ENCODE measurements around the gene GALNT10. TPM values are rescaled to one million over a fixed set of nuclear protein-coding genes. Genes with fewer than 3 reads are reported as not detected.

GALNT10 gene
- total RNA-seq, 1 experiment from 2014 or later, result 33.2 TPM

DNA sequence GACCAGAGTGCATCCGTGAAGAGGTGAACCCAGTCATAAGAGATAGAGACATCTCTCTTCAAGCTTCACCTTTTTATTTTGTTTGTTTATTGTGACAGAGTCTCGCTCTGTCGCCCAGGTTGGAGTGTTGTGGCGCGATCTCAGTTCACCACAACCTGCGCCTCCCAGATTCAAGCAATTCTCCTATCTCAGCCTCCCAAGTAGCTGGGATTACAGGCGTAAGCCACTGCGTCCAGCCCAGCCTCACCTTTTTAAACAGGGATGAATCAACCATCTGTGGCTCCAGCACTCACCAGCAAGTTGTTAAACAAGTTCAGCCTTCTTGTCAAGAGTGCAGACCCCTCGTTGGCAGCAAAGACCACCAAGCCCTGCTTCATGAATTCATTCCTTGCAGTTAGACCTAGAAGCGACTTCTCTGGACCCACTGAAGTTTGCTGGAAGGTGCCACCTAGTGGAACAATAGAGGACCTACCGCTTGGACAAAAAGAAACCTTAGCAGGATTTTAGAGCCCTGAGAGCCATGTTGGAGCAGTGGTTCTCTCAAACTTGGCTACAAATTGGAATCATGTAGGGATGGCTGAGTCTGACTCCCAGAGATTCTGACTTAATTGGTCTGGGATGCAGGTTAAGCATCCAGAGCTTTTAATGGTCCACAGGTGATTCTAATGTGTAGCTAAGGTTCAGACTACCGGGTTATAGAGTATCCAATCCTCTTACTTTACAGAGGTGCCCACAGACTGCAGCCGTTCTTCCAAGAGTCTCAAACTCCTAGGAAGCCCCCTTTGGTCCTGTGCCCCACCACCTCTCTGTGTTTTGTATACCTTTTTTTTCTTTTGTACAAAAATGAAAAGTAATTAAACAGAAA is 10.5 kb upstream of the GALNT10 start:
- peak; percentile 65 for DNase-seq (ENCODE audit: low spot score)

DNA sequence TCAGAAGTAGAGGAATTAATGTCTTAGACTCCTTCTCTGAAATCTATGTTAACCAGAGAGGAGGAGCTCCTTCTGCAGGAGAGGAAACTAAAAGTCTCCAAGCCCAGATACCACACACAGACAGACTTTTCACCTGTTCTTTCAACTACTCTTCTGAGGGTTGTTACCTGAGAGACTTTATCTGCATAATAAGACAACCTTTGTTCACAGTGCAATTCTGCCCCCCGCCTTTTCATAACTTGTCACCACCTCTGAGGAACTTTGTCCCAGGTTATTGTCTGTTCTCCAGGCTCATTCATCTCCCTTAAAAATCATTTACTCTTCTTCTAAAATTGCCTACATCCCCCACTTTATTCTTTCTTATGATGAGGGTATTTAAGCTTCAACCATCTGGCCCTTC is 9.4 kb upstream of the GALNT10 start:
- DNase-seq (ENCODE audit: low spot score), result no peak

DNA sequence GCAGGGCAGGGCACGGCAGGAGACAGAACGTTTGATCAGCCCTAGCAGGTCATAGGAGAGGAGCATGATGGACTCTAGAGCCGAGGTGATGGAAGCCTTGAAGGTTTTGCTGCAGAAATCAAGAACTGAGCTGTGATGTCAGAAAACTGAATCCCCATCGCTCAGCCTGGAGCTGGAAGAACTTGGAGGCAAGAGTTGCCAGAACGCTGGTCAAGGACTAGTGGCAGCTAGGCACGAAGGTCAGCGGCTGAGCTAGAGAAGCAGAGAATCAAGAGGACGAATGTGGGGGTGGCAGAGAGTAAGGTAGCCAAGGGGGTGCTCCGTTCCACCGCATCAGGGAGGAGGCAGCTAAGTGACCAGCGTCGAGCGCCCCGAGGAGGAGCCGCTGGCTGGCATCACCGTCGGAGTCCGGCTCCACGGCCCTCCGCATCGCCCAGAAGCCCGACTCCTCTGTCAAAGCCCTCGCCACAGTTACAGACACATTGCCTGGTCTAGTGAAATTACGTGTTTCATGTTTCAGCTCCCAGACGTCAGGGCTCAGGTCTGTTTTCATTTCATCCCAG is 1.2 kb upstream of the GALNT10 start:
- DNase-seq (ENCODE audit: low spot score), result no peak

DNA sequence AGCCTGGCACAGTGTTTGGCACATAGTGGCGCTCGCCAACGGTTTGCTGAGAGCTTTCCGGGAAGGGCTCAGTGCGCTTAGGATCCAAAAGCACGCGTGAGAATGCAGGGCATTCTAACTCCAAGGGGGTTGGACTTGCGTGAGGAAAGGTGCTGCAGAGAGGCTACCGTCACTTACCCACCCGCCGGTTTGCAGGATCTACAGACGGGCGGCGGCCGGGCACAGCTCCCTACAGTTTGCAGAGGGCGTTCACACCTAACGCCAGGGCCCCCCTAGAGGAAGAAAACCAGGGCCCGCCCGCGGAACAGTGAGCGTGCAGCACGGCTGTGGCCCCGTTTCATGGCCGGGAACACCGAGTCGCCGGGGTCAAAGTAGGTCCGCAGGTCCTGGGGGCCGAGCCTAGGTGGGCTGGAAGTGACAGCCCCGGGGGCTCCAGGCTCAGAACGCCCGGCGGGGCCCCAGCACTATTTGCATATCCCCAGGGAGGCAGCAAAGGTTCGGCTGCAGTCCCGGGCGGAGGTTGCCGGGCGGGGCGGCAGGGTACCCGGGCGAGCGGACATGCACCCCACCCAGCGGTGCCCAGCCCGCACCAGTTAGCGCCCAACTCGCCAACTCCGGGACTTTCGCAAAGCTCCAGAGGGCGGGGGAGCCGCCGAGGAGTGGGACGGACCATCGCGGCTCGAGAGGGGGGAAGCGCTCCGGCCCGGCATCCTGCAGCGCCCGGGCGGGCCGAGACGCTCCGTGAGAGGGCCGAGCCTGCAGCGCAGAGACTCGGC is 526 bp upstream of the GALNT10 start:
- peak; percentile 64 for DNase-seq (ENCODE audit: low spot score)

DNA sequence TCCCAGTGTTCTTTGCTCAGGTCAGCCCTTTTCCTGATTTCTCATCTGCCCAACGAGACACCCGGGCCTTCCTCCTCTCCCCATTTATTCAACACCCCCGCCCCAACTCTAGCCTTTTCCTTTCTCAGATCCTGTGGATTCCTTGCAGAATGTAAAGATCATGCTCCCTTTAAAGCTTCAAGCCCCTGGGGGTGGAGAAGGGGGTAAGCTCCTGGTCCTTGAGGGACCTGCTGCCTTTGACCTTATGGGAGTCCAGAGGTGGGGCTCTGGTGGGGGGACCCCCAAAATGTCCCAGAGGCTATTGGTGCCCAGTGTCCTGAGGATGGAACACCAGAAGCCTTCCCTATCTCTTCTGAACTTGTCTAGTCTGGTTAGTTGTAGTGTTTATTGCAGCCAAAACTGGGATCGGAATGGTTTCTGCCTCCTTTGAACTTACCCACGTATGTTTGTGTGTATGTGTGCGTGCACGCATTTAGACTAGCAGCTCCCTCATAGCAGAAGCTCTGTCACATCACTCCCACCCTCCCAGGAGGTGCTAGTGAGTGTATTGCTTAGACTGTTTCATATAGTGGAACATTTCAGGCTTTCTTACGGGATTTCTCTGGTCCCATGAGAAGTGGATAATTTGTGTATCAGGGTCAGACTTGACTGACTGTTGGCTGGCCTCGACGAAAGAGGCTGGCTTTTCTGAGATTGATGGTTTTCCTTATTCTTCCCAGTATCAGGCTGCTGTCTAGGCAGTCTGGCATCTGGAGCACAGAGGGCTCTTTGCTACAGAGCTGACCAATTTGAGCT is 1.1 kb downstream of the GALNT10 start:
- no peak for DNase-seq (ENCODE audit: low spot score)

DNA sequence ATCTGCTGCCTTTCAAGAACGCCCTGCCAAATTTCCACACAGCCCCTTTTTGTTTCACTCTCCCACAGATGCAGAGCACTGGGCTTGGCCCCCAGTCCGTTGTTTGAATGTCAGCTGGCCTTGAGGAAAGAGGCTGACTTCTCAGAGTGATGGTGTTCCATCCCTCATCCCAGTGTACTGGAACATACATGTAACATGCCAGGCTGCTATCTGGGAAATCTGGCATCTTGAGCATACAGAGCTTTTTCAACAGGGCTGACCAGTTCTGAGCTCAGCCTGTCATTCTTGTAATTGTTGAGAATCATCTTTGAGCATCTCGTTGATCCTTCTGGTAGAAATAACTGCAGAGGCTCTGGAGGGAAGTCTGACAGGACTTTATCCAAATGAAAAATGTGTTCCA is 2.8 kb downstream of the GALNT10 start:
- no peak for DNase-seq (ENCODE audit: low spot score)

DNA sequence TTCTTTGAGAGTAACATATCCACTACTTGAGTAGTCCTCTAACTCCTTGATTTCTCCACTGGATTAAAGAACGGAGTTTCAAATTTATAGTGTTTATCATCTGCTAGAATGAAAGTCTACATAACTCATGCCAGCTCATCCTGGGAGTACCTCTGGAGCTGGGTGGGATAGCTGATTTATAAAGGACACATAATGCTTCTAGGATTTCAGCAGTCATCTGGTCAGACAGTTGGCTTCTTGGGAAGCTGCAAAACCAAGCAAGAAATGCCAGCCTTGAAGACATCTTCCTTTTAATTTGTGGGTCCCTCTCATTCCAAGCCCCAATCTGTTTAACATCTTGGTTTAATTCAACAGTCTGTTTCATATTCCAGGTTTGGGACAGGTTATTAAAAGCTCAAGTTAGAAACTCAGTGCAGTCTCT is 3.2 kb downstream of the GALNT10 start:
- no peak for DNase-seq (ENCODE audit: low spot score)

DNA sequence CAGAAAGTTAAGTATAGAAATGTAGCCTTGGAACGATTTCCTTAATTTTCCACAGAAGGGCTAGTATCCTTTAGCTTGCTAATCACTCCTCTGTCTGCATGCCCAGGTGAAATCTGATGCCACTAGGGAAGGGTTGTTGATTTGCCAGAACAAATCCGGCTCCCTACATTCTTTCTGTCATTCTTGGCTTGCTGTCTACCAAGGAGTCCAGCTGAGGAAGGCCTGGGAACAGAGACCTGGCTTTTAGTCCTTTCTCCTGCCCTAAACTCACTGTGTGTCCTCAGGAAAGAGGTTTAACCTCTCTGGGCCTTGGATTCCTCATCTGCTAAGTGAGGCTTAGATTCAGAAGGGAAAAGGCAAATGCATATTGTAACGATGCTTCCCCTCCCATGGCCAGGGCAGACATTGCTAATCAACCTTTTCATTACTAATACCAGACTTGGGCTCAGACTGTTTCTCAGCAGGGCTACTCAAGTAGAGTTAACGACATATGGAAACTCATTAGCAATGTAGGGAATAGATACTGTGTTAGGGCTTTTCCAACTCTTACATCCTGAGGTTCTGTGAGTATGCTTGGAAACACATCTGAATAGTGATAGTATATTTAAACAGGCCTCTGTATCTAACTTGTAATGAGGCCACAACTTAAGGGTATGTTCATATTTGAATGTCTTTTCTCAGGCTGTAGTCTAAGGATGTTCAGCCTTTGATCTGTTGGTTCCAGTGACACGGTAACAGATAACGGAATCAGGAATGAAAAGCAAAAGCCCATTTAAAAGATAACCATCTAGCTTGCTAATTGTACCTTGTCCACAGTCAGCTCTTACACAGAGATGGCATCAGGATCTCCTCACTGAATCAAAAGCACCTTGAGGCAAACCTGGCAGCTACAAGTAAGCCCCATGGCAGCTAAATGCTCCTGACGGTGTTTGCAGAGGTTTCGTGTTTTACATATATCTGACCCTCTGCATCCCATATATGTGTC is 4.1 kb downstream of the GALNT10 start:
- DNase-seq (ENCODE audit: low spot score), result peak; percentile 28

DNA sequence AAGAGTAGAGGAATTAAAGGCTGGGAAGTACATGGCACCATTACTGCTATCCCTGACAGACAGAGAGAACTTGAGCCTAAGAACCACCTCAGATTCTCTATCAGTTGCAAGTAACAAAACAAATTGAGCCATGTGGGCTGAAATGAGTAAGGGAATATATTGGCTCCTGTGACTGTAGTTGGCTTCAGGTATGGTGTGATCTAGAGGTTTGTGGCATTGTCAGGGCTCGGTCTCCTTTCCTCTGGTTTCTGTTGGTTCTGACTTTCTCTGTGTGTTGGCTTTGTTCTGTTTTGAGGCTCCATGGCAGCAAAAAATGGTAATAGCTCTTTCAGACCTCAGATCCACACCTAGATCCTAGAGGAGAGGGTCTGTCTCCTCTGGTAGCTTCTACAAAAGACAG is 5.7 kb downstream of the GALNT10 start:
- DNase-seq (ENCODE audit: low spot score), result no peak

DNA sequence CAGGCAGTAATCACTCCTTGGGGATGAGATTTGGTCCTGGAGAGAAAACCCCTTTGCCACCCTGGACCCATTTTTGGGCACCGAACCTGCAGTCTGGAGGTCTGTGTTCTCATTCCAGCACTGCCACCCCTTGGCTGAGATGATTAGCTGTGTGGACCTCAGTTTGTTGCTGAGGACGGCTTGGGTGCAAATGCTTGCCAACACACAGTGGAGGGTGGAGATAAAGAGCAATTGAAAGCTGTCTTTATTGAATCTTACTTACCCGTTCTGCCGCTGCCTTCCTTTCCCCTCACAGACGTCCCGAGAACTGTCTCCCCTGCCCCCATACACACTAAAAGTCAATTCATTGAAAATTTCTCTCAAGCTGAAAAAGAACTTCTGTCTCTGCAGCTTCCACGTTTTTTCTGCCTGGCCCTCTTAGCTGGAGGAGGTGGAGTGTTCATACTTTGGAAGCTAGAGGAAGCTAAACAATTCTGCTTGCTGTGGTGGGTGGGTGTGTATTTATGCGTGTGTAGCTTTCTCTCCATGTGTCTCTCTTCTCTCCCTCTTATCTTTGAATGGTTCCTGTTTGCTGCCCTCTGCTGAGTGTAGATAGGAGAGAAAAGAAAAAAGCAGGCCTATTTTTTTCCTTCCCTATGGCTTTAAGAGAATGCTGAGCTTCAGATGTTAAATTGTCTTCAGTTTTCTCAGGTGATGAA is 6.6 kb downstream of the GALNT10 start:
- DNase-seq (ENCODE audit: low spot score), result peak; percentile 42

DNA sequence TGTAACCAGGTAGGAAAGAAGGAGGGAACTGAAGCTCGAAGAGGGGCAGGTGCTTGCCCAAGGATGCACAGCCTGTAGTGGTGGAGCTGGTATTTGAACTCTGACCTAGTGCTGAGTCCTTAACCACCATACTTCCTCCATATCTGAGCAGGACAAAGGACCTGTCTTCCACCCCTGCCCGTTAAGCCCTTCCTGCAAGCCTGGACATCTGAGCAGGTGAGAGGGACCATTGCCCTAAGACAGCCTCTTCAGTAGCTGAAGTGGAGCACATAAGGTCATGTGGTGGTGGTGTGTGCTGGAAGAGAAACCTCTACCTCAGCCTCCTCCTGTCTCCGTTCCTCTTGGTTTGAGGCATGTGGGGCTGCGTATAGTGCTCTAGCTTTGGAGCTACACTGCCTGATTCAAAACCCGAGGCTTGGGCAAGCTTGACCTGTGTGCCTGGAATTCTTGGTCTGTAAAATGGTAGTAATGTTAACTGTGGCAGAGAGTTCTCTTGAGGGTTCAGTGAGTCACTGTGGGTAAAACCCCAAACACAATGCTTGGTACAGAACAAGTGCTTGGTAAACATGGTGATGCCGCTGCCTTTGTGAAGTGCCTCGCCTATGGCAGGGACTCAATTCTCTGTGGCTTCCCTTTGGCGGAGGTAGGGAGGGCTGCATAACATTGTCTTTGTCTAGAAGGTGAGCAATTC is 7.4 kb downstream of the GALNT10 start:
- peak; percentile 89 for DNase-seq (ENCODE audit: low spot score)

DNA sequence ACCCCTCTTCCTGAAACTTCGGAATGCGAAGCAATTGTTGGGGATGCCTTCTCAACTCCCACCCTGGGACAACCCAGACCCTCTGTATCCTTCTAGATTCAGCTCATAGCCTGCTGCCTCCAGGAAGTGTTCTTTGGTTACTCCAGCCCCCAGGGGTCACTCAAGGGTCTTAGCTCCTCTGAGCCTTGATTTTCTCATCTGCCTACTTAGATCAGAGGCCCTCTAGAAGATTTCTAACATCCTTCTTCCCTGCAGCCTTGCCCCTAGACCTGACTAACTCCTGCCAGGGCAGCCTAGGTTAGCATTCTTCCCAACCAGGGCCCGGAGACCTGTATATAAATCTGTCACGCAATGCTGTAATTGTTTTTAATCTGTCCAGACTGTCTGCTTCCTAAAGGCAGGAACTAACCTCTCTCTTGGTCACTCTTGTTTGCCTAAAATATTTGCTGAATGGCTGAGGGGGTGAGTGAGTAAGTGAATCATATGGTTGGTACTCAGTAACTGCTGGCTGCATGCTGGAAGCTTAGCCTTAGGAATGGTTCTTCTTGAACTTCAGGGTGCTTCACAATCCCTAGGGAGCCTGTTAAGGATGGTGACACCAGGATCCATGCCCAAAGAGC is 8.2 kb downstream of the GALNT10 start:
- DNase-seq (ENCODE audit: low spot score), result peak; percentile 83

DNA sequence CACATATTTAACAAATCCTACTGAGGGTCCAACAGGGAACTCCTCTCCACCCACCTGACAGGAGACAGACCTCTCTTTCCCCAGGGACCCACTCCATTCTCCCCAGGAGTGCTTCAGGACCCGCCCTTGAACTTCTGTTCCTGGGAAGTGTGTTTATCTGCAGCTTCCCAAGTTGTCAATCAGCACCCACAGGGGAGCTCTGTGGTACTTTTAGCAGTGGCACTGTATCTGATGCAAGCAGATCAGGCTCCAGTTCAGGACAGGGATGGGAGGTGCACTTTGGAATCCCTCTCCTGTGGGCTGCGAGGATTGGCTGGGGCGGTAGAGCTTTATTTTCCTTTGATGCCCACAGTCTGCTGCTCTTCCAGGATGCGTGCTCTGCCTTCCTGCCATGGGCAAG is 8.7 kb downstream of the GALNT10 start:
- DNase-seq (ENCODE audit: low spot score), result peak; percentile 34

DNA sequence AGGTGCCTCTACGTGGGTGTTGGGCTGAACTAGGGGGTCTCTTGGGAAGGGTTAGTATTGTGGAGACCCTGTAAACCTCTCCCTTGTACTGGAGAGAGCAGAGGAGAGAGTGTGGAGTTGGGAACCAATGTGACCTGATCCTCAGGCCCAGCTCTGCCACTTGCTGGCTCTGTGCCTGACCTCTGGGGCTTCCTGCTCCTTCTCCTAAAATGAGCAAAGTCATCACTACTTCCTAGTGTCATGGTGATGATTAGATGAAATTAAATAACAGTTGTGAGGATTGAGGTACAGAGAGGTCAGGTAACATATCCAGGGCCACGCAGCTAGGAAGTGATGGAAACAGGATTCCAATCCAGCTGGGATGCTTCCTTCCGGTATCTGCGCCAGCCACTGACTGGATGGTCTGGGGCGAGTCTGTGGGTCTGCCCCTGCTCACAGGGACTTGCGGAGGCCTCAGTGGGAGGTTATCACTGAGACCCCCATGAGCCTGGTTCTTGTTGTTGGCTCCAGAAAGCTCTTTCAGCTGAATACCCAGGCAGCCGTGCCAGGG is 9.2 kb downstream of the GALNT10 start:
- no peak for DNase-seq (ENCODE audit: low spot score)

DNA sequence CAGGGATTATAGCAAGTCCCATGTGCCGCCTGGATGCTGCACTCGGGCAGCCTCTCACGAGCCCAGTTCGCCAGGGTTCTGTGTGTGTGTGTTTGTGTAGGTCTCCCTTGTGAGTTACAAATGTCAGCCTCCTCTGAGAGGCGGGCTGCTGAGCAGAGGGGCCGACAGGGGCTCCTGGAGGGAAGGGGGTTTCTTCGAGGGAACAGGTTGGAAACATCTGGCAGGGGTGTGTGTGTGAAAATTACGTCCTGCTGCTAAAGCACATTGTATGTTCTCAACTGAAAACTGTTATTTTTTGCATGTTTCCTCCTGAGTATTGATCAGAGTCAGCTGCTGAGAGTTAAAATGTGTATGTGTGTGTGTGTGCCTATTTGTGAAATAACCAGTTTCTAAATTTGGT is 9.7 kb downstream of the GALNT10 start:
- no peak for DNase-seq (ENCODE audit: low spot score)

DNA sequence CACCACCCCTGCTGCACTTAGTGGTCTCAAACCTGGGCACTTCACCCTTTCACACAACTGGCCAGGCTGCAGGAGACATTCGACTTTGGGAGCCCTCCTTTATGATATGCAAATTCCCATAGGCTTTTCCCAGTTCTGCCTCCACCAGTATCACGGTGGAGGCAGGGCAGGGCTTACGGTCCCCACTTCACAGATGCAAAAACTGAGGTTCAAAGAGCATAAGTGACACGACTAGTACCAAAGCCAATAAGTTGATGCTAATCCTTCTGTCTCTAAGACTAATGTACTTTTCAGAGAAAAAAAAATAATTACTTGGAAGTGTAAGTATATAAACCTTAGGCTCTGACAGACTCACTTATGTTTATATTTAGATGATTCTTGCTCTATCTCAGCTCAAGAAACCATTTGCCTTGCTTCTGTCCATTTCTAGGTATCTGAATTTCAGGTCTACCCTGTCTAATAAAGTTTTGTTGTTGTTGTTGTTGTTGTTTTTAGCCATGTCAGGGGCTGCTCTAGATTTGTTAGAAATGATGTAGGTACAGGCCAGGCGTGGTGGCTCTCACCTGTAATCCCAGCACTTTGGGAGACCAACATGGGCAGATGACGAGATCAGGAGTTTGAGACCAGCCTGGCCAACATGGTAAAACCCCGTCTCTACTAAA is 10.7 kb downstream of the GALNT10 start:
- DNase-seq (ENCODE audit: low spot score), result no peak

DNA sequence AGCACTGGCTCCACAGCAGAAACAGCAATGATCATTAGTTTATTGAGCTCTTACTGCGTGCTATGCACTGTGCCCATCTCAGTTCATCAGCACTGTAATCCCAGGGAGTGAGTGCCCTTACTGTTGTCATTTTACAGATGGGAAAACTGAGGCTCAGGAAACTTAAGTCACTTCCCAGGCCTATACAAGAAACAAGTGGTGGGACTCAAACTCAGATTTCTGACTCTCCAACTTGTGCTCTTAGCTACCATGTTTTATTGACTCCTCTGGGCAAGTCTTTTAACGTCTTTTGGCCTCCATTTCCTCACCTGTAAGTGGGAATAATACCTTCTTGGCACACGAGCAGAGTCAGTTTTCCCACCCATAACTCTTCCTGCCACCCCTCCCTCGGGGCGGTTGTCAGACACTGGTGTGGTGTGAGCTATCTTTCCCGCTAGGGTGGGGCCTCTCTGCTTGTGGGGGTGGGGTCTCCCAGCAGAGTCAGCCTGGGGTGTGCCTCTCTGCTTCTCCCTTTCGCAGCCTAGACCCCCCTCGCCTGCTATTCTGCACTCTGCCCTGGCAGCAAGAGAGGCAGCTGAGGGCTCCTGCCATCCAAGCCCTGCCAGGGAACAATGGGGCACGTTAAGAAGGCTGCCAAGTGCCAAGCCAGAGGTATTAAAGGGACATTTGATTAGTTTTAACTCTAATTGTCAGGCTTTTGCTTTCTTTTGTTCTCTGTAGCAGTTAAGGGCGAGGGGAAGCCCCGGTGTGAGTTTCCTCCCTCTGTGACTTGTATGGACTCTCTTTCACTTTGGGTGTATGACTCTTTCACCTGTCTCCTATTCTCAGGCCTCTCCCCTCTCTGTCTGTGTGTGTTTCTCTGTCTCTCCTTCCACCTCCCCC is 12.1 kb downstream of the GALNT10 start:
- DNase-seq (ENCODE audit: low spot score), result no peak

Data from H4 (cell line).